WI38 (cell line): ENCODE measurements around the gene EIF3A.
"Not testable (repeated sequence)": the region's sequence is repeated elsewhere in the genome, so short reads cannot be mapped to it uniquely, and the experiment has no call there.

ENCODE experiments used
- H3K4me3 ChIP-seq: 2 replicates; pipeline ENCODE4 v1.5.1; 2011; ENCODE audit warnings: low read depth, mild to moderate bottlenecking, control low read depth, low read length
- TF ChIP-seq, protein P1 (sequence below): IDR thresholded peaks from 2 replicates; pipeline ENCODE4 v1.5.1; 2012; ENCODE audit warnings: low read depth, mild to moderate bottlenecking, control low read depth, low read length

The EIF3A gene

GRCh38 chr10:119116326-119116951, 35.8 kb upstream of the EIF3A start:
- no peak overlapping the region for H3K4me3 ChIP-seq
- TF ChIP-seq, protein P1, sequence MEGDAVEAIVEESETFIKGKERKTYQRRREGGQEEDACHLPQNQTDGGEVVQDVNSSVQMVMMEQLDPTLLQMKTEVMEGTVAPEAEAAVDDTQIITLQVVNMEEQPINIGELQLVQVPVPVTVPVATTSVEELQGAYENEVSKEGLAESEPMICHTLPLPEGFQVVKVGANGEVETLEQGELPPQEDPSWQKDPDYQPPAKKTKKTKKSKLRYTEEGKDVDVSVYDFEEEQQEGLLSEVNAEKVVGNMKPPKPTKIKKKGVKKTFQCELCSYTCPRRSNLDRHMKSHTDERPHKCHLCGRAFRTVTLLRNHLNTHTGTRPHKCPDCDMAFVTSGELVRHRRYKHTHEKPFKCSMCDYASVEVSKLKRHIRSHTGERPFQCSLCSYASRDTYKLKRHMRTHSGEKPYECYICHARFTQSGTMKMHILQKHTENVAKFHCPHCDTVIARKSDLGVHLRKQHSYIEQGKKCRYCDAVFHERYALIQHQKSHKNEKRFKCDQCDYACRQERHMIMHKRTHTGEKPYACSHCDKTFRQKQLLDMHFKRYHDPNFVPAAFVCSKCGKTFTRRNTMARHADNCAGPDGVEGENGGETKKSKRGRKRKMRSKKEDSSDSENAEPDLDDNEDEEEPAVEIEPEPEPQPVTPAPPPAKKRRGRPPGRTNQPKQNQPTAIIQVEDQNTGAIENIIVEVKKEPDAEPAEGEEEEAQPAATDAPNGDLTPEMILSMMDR, result no peak

- H3K4me3 ChIP-seq, result no peak overlapping the region
- TF ChIP-seq, protein P1, result no peak
Measured at GRCh38 chr10:119115926-119116325, 35.3 kb upstream of the EIF3A start.

DNA sequence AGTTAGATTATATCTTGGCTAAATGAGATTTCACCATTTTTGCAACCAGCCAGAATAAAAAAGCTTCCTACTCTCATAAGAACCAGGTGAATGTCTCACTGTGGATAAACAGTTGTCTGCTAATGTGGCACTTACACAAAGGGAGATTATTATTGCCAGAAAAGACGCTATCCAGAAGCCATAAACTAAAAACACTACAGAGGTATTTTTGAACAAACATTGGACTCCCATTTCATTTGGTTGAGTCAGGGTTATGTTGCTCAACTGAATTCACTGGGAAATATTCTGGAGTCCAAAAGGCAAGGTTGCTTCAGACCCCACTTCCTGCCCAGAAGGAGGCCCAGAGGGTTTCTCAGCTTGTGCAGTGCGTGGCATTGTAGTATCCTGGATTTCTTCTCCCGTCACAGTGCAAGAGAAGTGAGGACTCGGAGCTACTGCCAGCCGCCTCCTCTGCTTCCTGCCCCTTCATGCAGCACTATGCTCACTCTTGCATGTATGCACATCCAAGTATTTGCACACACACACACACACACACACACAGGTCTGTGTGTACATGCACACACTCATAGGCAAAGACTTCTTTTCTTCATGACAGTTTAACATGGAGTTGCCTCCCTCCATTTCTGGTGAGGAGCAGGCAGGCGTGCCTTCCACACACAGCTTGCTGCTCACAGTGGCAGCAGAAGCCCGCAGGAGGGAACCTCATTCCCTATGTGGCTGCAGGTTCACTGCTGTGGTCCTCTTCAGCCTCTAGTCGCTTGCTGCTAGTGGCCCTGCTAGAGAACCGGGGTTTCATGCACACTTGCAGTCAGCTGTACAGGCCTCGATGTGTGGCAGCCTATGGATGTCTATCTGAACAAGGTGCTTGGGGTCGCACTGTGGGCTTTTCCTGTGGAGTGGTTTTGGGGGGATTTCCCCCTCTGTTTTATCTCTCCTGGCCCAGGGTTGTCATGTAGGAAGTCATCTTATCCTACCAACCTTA, 33.4 kb upstream of the EIF3A start:
- no peak overlapping the region for H3K4me3 ChIP-seq
- TF ChIP-seq, protein P1, result no peak

- TF ChIP-seq, protein P1, result no peak
- H3K4me3 ChIP-seq, result no peak overlapping the region
Measured at GRCh38 chr10:119112056-119112455, 31.4 kb upstream of the EIF3A start.

- not testable (repeated sequence) for H3K4me3 ChIP-seq
Measured at GRCh38 chr10:119107771-119108170, 27.2 kb upstream of the EIF3A start.

- not testable (repeated sequence) for H3K4me3 ChIP-seq
Measured at GRCh38 chr10:119107106-119107505, 26.5 kb upstream of the EIF3A start.

GRCh38 chr10:119105899-119106298, 25.3 kb upstream of the EIF3A start:
- not testable (repeated sequence) for H3K4me3 ChIP-seq

DNA sequence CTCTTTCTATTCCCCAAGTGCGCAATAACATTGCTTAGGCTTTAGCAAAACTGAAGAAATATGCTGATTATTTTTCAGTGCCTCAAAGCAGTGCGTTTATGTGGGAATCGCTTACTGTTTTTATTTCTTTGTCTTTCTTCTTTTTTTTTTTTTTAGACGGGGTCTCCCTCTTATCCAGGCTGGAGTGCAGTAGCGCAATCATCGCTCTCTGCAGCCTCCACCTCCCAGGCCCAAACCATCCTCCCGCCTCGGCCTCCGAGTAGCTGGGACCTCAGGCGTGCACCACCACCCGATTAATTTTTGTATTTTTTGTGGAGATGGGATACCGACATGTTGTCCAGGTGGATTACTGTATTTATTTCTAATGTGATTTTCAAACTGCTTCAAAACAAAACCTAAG, 24.5 kb upstream of the EIF3A start:
- TF ChIP-seq, protein P1, result no peak
- H3K4me3 ChIP-seq, result peak overlapping the region; percentile 73
